Measurements from ENCODE around the gene ABCC1. TPM values are rescaled to one million over a fixed set of nuclear protein-coding genes. Genes with fewer than 3 reads are reported as not detected.

The ABCC1 gene
- polyA plus RNA-seq, 3 donors = 1.4 to 23.6 (median 3.0) TPM

- Histone ChIP-seq H3K27me3 (ENCODE audit: control insufficient read depth in 2 of 2, insufficient read depth in 2 of 2, low read length in 2 of 2) (no peaks in the 10 kb centered on the region), H3K9me3 (replicated peaks in 1 of 2; ENCODE audit: control insufficient read depth in 1 of 2, insufficient read depth in 1 of 2, low read length in 2 of 2) (peaks cover 21 to 22% of the 10 kb centered on the region in 2 donors), H3K36me3 (replicated peaks in 1 of 2; ENCODE audit: control insufficient read depth in 1 of 2, insufficient read depth in 2 of 2, low read length in 2 of 2) (peaks cover 71 to 99% of the 10 kb centered on the region in 2 donors), H3K27ac (ENCODE audit: low read depth in 1 of 2, low read length in 2 of 2) (no peak overlapping the region), H3K79me2 (ENCODE audit: insufficient read depth, low read length) (no peaks in the 10 kb centered on the region), H3K4me3 (replicated peaks in 1 of 3; ENCODE audit: low read depth in 2 of 3, low read length in 3 of 3) (no peak overlapping the region), H2AFZ (ENCODE audit: insufficient read depth, low read depth, low read length, poor library complexity, severe bottlenecking) (no peak overlapping the region), H3K9ac (ENCODE audit: insufficient read depth, low read length, poor library complexity, severe bottlenecking) (no peak overlapping the region), H3K4me1 (ENCODE audit: control insufficient read depth in 1 of 2, insufficient read depth in 2 of 2, low read length in 2 of 2) (no peaks in the 10 kb centered on the region), H4K20me1 (ENCODE audit: insufficient read depth, low read length) (peaks cover 16% of the 10 kb centered on the region), H3K4me2 (replicated peaks; ENCODE audit: extremely low read depth, low read length, poor library complexity, severe bottlenecking) (no peak overlapping the region)
- Mint-ChIP-seq H3K36me3 (peaks cover 87 to 96% of the 10 kb centered on the region in 2 donors), H3K27ac (no peak overlapping the region), H3K4me1 (peaks cover 12% of the 10 kb centered on the region), H3K9me3 (peaks cover 15 to 31% (median 24%) of the 10 kb centered on the region in 7 donors), H3K4me3 (no peak overlapping the region), H3K27me3 (ENCODE audit: low read depth in 3 of 3) (peaks cover 0 to 3% (median 3%) of the 10 kb centered on the region in 3 donors)
- intact Hi-C loops (cut with micrococcal nuclease) = loop anchor here in 1 of 2 donors (10.0 kb wide), 1 partner anchor 56 kb away; no protein-coding TSS in a partner anchor
- DNase-seq = no peak
- no peak for TF ChIP-seq CTCF (IDR thresholded peaks at IDR 0.05)
- WGBS (ENCODE audit: insufficient coverage) = 90% methylated on average over 4 of the region's 7 CpGs
Observed at GRCh38 chr16:16118337-16118736, 168.9 kb downstream of the ABCC1 start.

GRCh38 chr16:16120044-16120381 lies 170.6 kb downstream of the ABCC1 start:
- H3K4me2 ChIP-seq (replicated peaks; ENCODE audit: extremely low read depth, low read length, poor library complexity, severe bottlenecking) = no peak overlapping the region
- DNase-seq = no peak
- H2AFZ ChIP-seq (ENCODE audit: insufficient read depth, low read depth, low read length, poor library complexity, severe bottlenecking) = no peak overlapping the region
- no peaks in the 10 kb centered on the region for H3K79me2 ChIP-seq (ENCODE audit: insufficient read depth, low read length)
- H3K9ac ChIP-seq (ENCODE audit: insufficient read depth, low read length, poor library complexity, severe bottlenecking) = no peak overlapping the region
- no peak overlapping the region for H3K4me3 ChIP-seq (replicated peaks in 1 of 3; ENCODE audit: low read depth in 2 of 3, low read length in 3 of 3)
- Mint-ChIP-seq H3K4me1 (peaks cover 12% of the 10 kb centered on the region), H3K9me3 (peaks cover 25 to 43% (median 35%) of the 10 kb centered on the region in 7 donors), H3K27ac (no peak overlapping the region), H3K4me3 (no peak overlapping the region), H3K36me3 (peaks cover 90 to 96% of the 10 kb centered on the region in 2 donors), H3K27me3 (ENCODE audit: low read depth in 3 of 3) (peaks cover 0 to 3% (median 3%) of the 10 kb centered on the region in 3 donors)
- intact Hi-C loops (cut with micrococcal nuclease) = no loop called here
- H3K27me3 ChIP-seq (ENCODE audit: control insufficient read depth in 2 of 2, insufficient read depth in 2 of 2, low read length in 2 of 2) = no peaks in the 10 kb centered on the region
- H3K4me1 ChIP-seq (ENCODE audit: control insufficient read depth in 1 of 2, insufficient read depth in 2 of 2, low read length in 2 of 2) = no peaks in the 10 kb centered on the region
- 19% methylated on average over 8 of the region's 8 CpGs for WGBS (ENCODE audit: insufficient coverage)
- H3K36me3 ChIP-seq (replicated peaks in 1 of 2; ENCODE audit: control insufficient read depth in 1 of 2, insufficient read depth in 2 of 2, low read length in 2 of 2) = peaks cover 74 to 99% of the 10 kb centered on the region in 2 donors
- peaks cover 29 to 31% of the 10 kb centered on the region in 2 donors for H3K9me3 ChIP-seq (replicated peaks in 1 of 2; ENCODE audit: control insufficient read depth in 1 of 2, insufficient read depth in 1 of 2, low read length in 2 of 2)
- H4K20me1 ChIP-seq (ENCODE audit: insufficient read depth, low read length) = peaks cover 16% of the 10 kb centered on the region
- no peak overlapping the region for H3K27ac ChIP-seq (ENCODE audit: low read depth in 1 of 2, low read length in 2 of 2)
- TF ChIP-seq CTCF (IDR thresholded peaks at IDR 0.05) = no peak
